NCI-H226 (cell line): ENCODE measurements around the gene MAST3.
A peak's percentile ranks its signal among the peaks of the same experiment; 100 is the strongest.

Experiments used
- DNase-seq: peaks from one replicate; pipeline ENCODE4 v3.0.0-alpha.2; 2015

MAST3 gene

DNA sequence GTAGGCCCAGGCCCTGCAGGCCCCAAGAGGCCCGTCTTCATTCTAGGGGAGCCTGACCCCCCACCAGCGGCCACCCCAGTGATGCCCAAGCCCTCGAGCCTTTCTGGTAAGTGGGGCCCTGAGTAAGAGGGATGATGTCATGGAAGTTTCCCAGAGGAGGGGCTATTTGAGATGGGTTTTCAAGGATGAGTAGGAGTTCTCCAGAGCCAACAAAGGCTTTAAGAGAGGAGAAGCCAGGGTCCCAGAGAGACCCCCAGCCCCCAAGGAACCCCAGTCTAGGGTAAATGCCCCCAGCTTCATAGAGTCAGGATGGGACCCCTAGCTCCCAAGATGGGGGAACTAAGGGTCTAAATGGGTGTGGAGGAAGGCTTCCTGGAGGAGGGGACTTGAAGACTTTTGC lies 46.3 kb downstream of the MAST3 start:
- DNase-seq = no peak

DNA sequence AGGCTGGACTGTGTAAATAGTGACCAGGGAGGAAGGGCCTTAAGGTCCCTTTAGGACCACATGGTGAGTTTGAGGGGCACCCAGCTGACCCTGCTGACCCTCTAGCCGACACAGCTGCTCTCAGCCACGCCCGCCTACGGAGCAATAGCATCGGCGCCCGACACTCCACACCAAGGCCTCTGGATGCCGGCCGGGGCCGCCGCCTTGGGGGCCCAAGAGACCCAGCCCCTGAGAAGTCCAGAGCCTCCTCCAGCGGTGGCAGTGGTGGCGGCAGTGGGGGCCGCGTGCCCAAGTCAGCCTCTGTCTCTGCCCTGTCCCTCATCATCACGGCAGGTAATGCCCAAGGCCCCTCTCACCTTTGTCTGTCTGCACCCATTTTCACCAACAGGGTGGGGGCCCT lies 46.8 kb downstream of the MAST3 start:
- no peak for DNase-seq

DNA sequence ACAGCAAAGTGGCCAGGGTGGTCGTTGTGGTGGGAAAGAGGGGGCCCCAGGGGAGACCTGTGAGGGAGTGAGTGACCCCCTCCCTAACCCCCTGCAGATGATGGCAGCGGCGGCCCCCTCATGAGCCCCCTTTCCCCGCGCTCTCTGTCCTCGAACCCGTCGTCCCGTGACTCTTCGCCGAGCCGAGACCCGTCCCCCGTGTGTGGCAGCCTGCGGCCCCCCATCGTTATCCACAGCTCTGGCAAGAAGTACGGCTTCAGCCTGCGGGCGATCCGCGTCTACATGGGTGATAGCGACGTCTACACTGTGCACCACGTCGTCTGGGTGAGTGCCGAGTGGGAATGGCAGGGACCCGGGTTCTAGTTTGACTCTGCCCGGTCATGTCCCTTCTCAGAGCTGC lies 47.3 kb downstream of the MAST3 start:
- DNase-seq = no peak

DNA sequence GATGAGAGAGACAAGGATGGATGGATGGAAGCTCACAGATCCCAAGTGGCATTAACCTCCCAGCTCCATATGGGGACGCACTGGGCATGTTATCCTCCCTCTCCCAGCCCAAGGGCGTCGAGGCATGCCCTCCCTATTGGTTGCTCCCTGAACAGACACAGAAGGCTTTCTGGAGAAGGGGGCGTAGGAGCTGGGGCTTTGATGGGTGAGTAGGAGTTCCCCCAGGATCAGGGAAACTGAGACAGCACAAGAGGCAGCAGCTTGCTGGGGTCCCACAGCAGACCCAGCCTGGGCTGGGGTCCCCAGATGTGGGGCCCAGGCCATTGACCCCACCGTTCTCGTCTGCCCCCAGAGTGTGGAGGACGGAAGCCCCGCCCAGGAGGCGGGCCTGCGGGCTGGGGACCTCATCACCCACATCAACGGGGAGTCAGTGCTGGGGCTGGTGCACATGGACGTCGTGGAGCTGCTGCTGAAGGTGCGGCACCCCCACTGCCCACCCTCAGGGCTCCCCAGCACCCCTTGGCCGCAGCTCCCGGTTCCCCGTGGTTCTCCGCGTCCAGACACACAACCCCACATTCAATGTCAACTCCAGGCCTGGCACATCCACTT lies 47.9 kb downstream of the MAST3 start:
- DNase-seq = no peak

DNA sequence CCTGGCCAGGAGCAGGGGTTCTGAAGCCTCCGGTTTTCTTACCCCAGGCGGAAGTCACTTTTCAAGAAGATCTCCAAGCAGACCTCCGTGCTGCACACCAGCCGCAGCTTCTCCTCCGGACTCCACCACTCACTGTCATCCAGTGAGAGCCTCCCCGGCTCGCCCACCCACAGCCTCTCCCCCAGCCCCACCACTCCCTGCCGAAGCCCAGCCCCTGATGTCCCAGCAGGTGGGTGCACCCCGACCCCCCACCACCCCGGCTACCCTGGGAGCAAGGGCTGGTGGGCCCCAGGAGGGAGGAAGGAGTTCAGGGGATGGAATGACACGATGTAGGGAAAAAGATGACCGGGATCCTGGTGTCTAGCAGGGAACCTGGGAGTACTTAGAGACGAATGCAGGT lies 49.8 kb downstream of the MAST3 start:
- DNase-seq = no peak

DNA sequence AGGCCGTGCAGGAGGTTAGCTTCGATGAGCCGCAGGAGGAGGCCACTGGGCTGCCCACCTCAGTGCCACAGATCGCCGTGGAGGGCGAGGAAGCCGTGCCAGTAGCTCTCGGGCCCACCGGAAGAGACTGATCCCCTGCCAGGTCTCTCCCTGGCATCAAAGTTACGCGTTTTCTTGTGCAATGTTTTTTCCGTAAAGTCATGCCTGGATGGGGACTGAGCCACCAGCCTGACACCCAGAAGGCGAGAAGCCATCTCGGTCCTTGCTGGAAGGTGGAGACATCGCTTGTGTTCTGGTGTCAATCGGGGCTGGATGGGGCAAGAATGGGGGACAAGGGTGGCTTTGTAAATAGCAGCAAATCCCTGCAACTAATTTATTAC lies 52.0 kb downstream of the MAST3 start:
- no peak for DNase-seq

DNA sequence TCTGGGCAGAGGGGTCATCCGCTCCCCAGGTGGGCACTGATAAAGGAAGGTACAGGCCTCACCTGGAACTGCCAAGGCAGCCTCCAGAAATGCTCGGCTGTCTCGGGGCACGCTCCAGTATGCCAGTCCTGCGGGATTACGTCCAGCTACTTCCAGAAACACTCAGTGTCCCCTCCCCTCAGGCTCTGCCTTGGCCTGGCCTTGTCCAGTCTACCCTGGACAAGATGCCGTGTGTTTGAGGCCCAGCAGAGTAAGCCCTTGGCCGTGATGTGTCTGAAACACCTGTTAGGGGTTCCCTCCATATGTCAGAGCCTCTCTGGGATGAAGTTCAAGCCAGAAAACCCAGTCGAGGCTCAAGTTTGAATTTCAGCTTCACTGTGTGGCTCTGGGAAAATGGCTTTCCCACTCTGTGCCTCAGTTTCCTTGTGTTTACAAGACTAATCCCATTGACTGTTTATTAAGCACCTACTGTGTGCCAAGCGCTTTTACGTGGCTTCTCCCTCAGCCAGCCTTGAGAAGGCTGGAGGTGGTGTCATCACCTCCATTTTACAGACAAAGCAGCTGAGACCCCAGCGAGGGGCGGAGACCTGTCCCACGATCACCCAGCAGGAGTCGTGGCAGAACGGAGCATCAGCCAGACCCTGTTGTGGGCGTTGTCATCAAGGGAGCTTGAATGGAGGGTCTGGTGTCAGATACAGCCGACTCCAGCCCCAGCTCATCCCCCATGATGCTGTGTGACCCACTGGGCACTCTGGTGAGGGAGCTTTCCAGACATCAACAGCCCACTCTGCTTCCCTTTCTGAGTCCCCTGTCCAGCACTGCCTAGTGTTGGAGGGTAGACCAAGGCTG lies 53.4 kb downstream of the MAST3 start:
- no peak for DNase-seq

DNA sequence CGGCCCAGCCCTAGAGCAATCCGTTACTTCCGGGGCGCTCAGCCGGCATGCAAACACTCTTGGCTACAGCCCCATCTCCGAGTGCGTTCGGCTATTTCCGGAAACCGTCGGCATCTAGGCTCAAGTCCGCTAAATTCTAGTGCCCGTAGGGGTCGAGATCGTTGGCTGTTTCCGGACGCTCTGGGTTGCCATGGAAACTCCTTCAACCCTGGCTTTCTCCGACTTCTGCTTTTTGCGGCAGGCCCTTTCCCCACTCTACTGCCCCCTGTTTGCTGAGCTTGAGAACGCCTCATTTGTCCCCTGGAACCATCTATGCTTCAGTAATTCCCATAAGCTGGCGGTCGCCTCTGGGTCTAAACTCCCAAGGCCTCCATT lies 54.9 kb downstream of the MAST3 start:
- peak; percentile 94 for DNase-seq

DNA sequence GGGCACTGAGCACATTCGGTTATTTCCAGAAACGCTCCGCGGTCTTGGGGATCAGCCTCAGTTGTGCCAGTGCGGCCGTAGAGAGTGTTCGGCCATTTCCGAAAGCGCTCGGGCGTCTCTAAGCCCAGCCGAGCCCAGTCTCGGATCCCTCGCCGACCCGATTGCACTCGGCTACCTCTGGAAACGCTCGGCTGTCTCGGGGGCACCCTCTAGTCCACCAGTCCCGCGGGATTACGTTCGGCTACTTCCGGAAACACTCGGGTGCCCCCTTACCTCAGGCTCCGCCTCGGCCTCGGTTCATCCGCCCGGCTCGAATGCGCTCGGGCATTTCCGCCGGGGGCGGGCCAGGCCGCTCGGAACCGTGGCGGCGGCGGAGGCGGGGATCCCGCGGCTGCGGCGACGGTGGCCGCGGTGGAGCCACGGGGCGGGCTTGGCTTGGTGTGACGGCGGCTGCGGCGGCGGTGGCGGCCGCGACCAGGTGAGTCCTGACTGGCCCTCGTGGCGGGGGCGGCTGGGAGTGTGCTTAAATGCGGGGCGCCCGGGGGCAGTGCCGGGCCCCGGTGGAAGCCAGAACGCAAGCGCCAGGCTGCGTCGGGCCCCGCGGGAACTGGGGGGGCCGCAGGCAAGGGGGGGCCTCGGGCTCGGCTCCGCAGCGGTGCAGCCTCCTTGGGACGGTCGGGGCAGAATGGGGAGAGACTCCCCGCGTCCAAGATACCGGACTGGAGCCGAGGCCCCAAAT lies 55.4 kb downstream of the MAST3 start, which contains the start of gene PIK3R2:
TSS of gene PIK3R2 (plus strand) at position 347 of the 739 bp plus-strand sequence. CDS start 2,717 bp downstream, outside the sequence.
- DNase-seq = peak; percentile 96

DNA sequence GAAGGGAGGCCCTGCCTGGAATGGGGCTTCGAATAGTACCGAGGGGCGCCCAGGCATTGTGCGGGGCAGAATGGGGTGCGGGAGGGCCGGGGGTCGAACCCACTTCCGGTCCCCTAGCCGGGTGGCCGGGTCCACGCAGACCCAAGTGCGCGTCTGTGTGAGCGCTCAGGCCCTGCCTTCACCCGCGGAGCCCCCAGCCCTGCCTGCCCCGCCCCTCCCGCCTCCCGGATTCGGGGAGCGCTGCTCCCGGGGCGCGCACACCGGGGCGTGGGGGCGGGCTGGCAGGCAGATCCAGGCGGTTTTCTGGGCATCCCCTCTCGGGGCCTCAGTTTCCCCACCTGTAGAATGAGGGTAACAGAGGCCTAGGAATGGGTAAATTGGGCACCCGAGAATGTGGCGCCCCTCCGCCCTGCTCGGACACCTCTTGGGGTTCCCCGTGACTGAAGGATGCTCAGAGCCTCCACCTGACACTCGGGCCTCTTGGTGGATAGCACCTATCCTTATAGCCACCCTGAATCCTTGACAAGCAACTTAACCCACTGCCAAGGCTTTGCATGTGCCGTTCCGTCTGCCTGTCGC lies 56.1 kb downstream of the MAST3 start:
- DNase-seq = no peak

DNA sequence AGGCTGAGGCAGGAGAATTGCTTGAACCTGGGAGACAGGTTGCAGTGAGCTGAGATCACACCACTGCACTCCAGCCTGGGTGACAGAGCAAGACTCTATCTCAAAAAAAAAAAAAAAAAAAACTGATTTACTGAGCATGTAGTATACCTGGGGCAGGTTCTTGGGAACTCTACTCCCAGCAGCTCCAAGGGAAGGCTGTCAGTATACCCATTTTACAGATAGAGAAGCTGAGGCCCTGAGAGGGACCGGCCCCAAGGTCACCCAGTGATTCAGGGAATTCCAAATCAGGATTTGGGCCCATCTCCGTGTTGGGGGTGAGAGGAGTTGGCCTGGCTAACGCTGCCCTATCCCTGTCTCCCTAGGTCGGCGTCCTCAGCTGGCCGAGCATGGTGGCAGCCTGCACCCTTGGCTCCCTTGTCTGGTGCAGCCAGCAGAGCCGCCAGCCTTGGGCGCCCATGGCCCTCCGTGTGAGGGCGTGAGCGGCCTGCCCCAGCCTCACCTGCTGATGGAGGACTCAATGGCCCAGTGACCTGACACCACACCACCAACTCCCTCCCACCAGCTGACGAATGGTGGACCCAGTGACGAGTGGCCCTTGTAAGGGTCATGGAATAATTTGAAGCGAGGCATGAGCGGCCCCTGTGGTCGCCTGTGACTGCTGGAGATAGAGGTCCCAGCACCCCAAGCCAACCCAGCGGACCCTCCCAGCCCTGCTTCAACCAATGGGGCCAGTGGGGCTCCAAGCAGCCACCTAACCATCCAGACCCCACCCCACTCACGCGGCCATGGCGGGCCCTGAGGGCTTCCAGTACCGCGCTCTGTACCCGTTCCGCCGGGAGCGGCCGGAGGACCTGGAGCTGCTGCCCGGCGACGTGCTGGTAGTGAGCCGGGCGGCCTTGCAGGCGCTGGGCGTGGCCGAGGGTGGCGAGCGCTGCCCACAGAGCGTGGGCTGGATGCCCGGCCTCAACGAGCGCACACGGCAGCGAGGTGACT lies 57.8 kb downstream of the MAST3 start:
- DNase-seq = no peak

DNA sequence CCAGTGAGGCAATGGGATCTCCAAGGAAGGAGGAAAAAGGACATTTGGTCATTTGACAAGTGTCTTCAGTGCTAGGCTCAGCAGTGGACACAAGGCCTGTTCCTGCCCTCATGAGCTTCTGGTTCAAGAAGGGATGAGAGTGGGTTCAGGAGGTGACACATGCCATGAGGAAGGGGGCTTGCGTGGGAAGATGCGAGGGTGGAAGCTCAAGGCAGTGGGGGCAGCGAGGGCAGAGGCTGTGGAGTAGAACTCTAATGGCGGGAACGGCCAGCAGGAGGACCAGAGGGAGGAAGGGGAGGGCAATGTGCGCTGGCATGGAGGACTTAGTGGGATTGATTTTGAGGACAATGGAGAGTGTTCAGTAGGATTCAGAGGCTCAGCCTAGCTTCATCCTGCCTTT lies 58.7 kb downstream of the MAST3 start:
- DNase-seq = no peak

DNA sequence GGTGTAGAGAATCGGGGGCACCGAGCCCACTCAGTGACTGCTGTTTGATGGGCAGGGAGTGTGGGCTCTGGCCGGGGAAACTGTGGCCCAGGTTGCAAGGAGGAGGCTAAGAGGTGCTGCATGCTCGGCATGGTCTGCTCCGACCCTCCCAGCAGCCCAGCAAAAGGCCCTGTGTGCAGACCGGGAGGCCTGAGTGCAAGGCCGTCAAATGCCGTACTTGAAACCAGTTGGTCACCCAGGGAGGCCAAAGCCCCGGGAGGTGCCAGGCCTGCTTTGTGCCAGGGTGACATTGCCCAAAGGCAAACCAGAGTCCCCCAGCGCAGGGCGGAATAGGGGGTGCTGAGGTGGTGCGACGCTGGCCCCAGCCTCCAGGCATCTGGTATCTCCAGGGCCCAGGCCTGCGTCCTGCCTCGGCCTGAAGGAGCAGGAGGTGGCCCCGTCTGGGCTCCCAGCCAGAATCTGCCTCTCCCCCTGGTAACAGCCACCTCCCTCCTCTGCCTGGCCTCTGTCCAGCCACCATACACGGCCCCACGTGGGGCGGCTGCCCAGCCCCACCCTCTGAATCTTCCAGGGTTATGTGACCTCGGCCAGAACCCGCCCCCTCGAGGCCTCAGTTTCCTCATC lies 59.4 kb downstream of the MAST3 start:
- peak; percentile 87 for DNase-seq

DNA sequence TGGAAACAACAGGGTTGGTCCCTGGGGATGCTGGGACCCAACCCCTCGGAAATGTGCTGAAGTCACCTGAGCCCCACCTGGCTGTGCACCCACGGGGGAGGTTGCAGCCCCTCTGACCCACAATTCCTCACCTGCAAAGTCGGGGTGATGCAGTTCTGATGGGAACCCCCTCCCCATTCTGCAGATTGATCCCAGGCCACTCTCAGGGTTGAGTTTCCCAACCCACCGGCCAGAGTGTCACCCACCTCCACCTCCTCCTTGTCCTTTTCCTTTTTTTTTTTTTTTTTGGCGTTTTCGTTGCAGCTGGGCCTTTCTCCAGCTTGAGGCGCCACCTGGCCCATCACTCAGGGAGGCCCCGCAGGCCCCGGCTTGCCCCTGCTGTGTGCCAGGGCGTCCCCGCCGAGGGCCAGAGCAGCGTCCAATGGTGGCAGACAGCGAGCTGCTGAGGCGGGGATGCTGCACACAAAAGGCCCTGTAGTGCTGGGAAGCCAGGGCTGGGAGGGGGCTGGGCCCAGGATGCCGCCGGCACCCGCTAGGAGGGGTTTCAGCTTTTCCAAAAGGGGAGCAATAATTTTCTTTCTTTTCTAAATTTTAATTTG lies 60.0 kb downstream of the MAST3 start:
- no peak for DNase-seq

DNA sequence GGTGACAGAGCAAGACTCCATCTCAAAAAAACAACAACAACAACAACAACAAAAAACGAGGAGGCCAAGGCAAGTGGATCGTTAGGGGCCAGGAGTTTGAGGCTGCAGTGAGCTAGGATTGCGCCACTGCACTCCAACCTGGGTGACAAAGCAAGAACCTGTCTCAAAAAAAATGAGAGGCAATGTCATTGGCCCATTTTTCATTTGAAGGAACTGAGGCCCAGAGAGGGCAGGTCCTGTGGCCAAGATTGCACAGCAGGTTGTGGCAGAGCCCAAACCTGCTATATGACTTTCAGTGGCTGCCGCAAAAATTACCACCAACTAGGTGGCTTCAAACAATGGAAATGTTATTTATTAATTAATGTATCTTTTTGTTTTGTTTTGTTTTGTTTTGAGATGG lies 60.9 kb downstream of the MAST3 start:
- DNase-seq = no peak

DNA sequence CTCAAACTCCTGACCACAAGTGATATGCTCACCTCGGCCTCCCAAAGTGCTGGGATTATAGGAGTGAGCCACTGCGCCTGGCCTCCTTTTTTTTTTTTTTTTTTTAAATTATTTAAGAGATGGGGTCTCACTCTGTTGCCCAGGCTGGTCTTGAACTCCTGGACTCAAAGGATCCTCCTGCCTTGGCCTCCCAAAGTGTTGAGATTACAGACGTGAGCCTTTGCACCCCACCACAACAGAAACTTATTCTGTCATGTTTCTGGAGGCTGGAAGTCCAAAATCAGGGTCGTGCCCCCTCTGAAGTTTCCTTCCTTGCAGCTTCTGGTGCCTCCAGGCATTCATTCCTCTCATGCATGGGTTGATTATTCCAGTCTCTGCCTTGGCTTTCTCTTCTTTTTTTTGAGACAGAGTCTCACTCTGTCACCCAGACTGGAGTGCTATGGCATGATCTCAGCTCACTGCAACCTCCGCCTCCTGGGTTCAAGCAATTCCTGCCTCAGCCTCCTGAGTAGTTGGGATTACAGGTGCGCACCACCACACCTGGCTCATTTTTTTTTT lies 61.6 kb downstream of the MAST3 start:
- peak; percentile 25 for DNase-seq

DNA sequence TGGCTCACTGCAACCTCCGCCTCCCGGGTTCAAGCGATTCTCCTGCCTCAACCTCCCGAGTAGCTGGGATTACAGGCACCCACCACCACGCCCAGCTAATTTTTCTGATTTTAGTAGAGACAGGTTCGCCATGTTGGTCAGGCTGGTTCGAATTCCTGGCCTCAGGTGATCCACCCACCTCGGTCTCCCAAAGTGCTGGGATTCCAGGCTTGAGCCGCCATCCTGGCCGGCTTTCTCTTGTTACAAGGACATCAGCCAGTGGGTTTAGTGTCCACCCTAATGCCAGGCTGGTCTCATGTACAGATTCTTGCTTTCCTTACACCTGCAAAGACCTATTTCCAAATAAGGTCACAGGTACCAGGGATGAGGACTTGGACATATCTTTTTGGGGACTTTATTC lies 62.2 kb downstream of the MAST3 start:
- no peak for DNase-seq

DNA sequence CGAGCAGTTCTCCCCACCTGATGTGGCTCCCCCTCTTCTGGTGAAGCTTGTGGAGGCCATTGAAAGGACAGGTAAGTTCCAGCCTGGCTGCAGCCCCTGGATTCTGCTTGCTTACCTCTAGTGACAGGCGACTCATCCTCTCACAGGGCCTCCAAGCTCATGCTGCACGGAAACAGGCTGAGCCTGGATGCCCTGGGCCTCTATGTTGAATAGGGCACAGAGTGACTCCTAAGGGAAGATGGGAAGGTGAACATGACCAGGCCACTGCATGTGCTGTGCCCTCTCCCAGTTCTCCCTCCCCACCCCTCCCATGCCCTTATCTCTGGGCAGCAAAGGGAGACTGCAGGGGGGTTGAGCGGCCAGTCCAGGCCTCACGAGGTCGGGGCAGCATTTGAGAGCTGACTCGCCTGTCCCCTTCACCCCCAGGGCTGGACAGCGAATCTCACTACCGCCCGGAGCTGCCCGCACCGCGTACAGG lies 63.0 kb downstream of the MAST3 start:
- no peak for DNase-seq

DNA sequence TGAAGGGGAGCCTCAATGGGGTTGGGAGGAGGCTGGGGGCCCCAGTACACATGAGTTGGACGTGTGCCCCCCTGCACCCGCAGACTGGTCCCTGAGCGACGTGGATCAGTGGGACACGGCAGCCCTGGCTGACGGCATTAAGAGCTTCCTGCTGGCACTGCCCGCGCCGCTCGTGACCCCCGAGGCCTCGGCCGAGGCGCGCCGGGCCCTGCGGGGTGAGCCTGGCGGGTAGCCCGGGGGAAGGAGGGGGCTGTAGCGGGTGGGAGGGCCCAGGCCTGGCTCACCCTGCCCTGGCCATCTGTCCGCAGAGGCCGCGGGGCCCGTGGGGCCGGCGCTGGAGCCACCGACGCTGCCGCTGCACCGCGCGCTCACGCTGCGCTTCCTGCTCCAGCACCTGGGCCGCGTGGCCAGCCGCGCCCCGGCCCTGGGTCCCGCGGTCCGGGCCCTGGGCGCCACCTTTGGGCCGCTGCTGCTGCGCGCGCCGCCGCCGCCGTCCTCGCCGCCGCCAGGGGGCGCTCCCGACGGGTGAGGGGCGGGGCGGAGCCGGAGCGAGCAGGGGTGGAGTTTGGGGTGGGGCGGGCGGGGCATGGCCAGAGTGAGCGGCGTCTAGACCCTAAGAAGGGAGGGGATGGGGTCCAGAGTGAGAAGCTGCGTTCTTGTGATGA lies 63.5 kb downstream of the MAST3 start:
- peak; percentile 45 for DNase-seq

DNA sequence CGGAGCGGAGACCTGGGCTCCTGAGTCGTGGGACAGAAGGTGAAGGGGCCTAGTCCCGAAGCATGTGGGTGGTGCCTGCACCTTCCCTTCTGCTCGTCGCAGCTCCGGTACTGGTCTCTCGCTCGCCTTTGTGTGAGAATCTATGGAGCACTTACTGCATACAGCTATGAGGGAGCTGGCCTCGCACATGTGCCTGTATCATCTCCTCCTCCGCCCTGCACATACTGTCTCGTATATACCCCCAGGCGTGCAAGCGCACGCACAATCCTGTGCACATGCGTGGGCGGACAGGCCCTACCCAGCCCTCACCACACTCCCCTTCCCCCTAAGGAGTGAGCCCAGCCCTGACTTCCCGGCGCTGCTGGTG lies 64.0 kb downstream of the MAST3 start:
- DNase-seq = no peak
